ENCODE results near the gene CAPN14.

Gene CAPN14

GRCh38 chr2:31223026-31223425 is 5.7 kb upstream of the CAPN14 start:
- TF ChIP-seq IKZF3 (tag by site-specific recombination; IDR thresholded peaks at IDR 0.05) (no peak), ZNF24 (tag by site-specific recombination; IDR thresholded peaks at IDR 0.05) (no peak), ZNF791 (tag by site-specific recombination; IDR thresholded peaks at IDR 0.05) (no peak), GLIS2 (tag by site-specific recombination; IDR thresholded peaks at IDR 0.05) (no peak), ZNF707 (tag by site-specific recombination; IDR thresholded peaks at IDR 0.05) (no peak), ZNF324 (tag by site-specific recombination; IDR thresholded peaks at IDR 0.05) (no peak), ZNF830 (tag by site-specific recombination; IDR thresholded peaks at IDR 0.05; ENCODE audit: low read depth) (no peak)
- Histone ChIP-seq H3K27ac (ENCODE audit: extremely low read depth, low read depth, low read length) (no peak overlapping the region), H3K9me3 (ENCODE audit: control insufficient read depth, insufficient read depth, low read depth, low read length) (no peaks in the 10 kb centered on the region), H3K4me3 (ENCODE audit: low read depth, low read length) (no peak overlapping the region), H3K36me3 (ENCODE audit: control insufficient read depth in 2 of 2, insufficient read depth in 1 of 2, low read length in 2 of 2) (no peaks in the 10 kb centered on the region), H3K4me1 (ENCODE audit: control insufficient read depth, insufficient read depth, low read length) (no peaks in the 10 kb centered on the region)
- CTCF ChIA-PET, result interaction anchor here (0.5 to 1.1 kb wide), 3 partner anchors 11 to 692 kb away, joined by 3 to 4 read pairs (median 3); partner anchors contain the start of gene EHD3
- POLR2A ChIA-PET, result no interaction called here

GRCh38 chr2:31222071-31222470 is 4.8 kb upstream of the CAPN14 start:
- Histone ChIP-seq H3K9me3 (ENCODE audit: control insufficient read depth, insufficient read depth, low read depth, low read length) (no peaks in the 10 kb centered on the region), H3K4me3 (ENCODE audit: low read depth, low read length) (no peak overlapping the region), H3K27ac (ENCODE audit: extremely low read depth, low read depth, low read length) (no peak overlapping the region), H3K4me1 (ENCODE audit: control insufficient read depth, insufficient read depth, low read length) (no peaks in the 10 kb centered on the region), H3K36me3 (ENCODE audit: control insufficient read depth in 2 of 2, insufficient read depth in 1 of 2, low read length in 2 of 2) (no peaks in the 10 kb centered on the region)
- TF ChIP-seq ZNF426 (tag by site-specific recombination; IDR thresholded peaks at IDR 0.05) (no peak), ZNF558 (tag by site-specific recombination; IDR thresholded peaks at IDR 0.05) (no peak), ZNF362 (tag by site-specific recombination; IDR thresholded peaks at IDR 0.05) (no peak), ZBTB49 (tag by site-specific recombination; IDR thresholded peaks at IDR 0.05; ENCODE audit: low read depth) (no peak), ZNF707 (tag by site-specific recombination; IDR thresholded peaks at IDR 0.05) (no peak), ZSCAN5A (tag by site-specific recombination; IDR thresholded peaks at IDR 0.05) (no peak), SALL2 (tag by site-specific recombination; IDR thresholded peaks at IDR 0.05; ENCODE audit: borderline replicate concordance) (no peak), ZNF155 (tag by site-specific recombination; IDR thresholded peaks at IDR 0.05) (no peak), ZNF791 (tag by site-specific recombination; IDR thresholded peaks at IDR 0.05) (no peak)
- ChIA-PET CTCF (no interaction called here), POLR2A (no interaction called here)

- no peaks in the 10 kb centered on the region for H3K36me3 ChIP-seq (ENCODE audit: control insufficient read depth in 2 of 2, insufficient read depth in 1 of 2, low read length in 2 of 2)
- ChIA-PET POLR2A (no interaction called here), CTCF (no interaction called here)
- no peaks in the 10 kb centered on the region for H3K9me3 ChIP-seq (ENCODE audit: control insufficient read depth, insufficient read depth, low read depth, low read length)
- H3K4me3 ChIP-seq (ENCODE audit: low read depth, low read length), result no peak overlapping the region
- no peaks in the 10 kb centered on the region for H3K4me1 ChIP-seq (ENCODE audit: control insufficient read depth, insufficient read depth, low read length)
- no peak overlapping the region for H3K27ac ChIP-seq (ENCODE audit: extremely low read depth, low read depth, low read length)
- TF ChIP-seq RBAK (tag by site-specific recombination; IDR thresholded peaks at IDR 0.05) (no peak), PRDM10 (tag by site-specific recombination; IDR thresholded peaks at IDR 0.05) (no peak), ZNF555 (tag by site-specific recombination; conservative IDR thresholded peaks at IDR 0.05) (no peak), ZNF549 (tag by site-specific recombination; IDR thresholded peaks at IDR 0.05) (no peak), KLF10 (tag by site-specific recombination; IDR thresholded peaks at IDR 0.05) (no peak), BCL6B (tag by site-specific recombination; IDR thresholded peaks at IDR 0.05) (no peak)
These were observed 4.2 kb upstream of the CAPN14 start for GRCh38 chr2:31221544-31221943.
